Panc1 (cell line): ENCODE results near the gene PDE4C. TPM values are rescaled to one million over a fixed set of nuclear protein-coding genes. Genes with fewer than 3 reads are reported as not detected.

Experiments
- ATAC-seq: fragments of 200-7000 bp; cut with Tn5 transposase; 2 replicates; pipeline ENCODE4 v1.9.1; 2020; ENCODE audit warnings: mild to moderate bottlenecking, moderate library complexity
- BruUV-seq: library from RNA; stranded (reverse); fragments of 400-500 nt; replicated peaks from 2 replicates; lab custom pipeline; 2021; lab: Mats Ljungman, UMichigan
- CTCF ChIA-PET: fragments of 300-600 bp; sonication (Branson Sonifier 250); formaldehyde crosslinking; loops from one replicate; lab custom pipeline; 2022; ENCODE audit warnings: antibody characterized with exemption; lab: Charles Lee
- POLR2A ChIA-PET: fragments of 300-600 bp; sonication (Branson Sonifier 250); formaldehyde crosslinking; loops from one replicate; lab custom pipeline; 2022; ENCODE audit warnings: antibody characterized with exemption; lab: Charles Lee
- DNase-seq: peaks from one replicate; pipeline ENCODE4 v3.0.0-alpha.2; 2010; ENCODE audit warnings: low read depth, low spot score
- H3K27ac ChIP-seq: 2 replicates; pipeline ENCODE4 v1.5.1; 2011; ENCODE audit warnings: mild to moderate bottlenecking, low read length, inconsistent platforms
- H3K27me3 ChIP-seq: fragments of 200-500 bp; sonication (Bioruptor generic); 2 replicates; pipeline ENCODE4 v1.6.0; 2014; ENCODE audit warnings: low read length, inconsistent platforms; ENCODE audit not compliant: control insufficient read depth, insufficient read depth
- H3K36me3 ChIP-seq: fragments of 200-500 bp; sonication (Bioruptor generic); 2 replicates; pipeline ENCODE4 v1.5.1; 2014; ENCODE audit warnings: inconsistent platforms, mild to moderate bottlenecking, low read length, moderate library complexity; ENCODE audit not compliant: control insufficient read depth, insufficient read depth
- H3K4me1 ChIP-seq: 2 replicates; pipeline ENCODE4 v1.5.1; 2011; ENCODE audit warnings: inconsistent platforms, mild to moderate bottlenecking, low read length, moderate library complexity; ENCODE audit not compliant: control insufficient read depth, insufficient read depth
- H3K4me3 ChIP-seq, 2 experiments: 2 replicates each; pipeline ENCODE4 v1.5.1; 2011 to 2012; ENCODE audit warnings: low read depth in 2 of 2, low read length in 2 of 2, mild to moderate bottlenecking in 2 of 2, inconsistent platforms in 1 of 2, moderate library complexity in 1 of 2
- H3K9me3 ChIP-seq: fragments of 200-500 bp; sonication (Bioruptor generic); 2 replicates; pipeline ENCODE4 v1.5.1; 2014; ENCODE audit warnings: low read depth, mild to moderate bottlenecking, inconsistent platforms, low read length, moderate library complexity; ENCODE audit not compliant: control insufficient read depth, insufficient read depth
- CTCF ChIP-seq: fragments of 450-650 bp; IDR thresholded peaks from 2 replicates; pipeline ENCODE4 v1.5.1; 2017; ENCODE audit warnings: mild to moderate bottlenecking
- POLR2AphosphoS5 ChIP-seq: IDR thresholded peaks from 2 replicates; pipeline ENCODE4 v1.6.1; 2012; ENCODE audit warnings: mild to moderate bottlenecking, low read depth, low read length, moderate library complexity
- REST ChIP-seq, 2 experiments: IDR thresholded peaks; 2 replicates each; pipeline ENCODE4 v1.6.1; 2011 to 2012; ENCODE audit warnings: low read depth in 2 of 2, control low read depth in 1 of 2, low read length in 1 of 2, mild to moderate bottlenecking in 1 of 2, moderate library complexity in 1 of 2; ENCODE audit not compliant: insufficient read depth in 1 of 2
- SIN3A ChIP-seq: IDR thresholded peaks from 2 replicates; pipeline ENCODE4 v1.6.1; 2012; ENCODE audit warnings: low read depth, mild to moderate bottlenecking, low read length, moderate library complexity, borderline replicate concordance; ENCODE audit not compliant: insufficient read depth
- TCF7L2 ChIP-seq: IDR thresholded peaks from 2 replicates; pipeline ENCODE4 v1.6.1; 2011; ENCODE audit warnings: mild to moderate bottlenecking, low read depth, low read length, inconsistent platforms
- in situ Hi-C: cut with HindIII; loops from 2 replicates; pipeline ENCODE4 v1.10.0; 2016; ENCODE audit warnings: low sequenced_read_pairs, low pct_unique_long_range_greater_than_20kb
- intact Hi-C: fragments of 100-400 bp; cut with micrococcal nuclease; formaldehyde crosslinking; loops from one replicate; pipeline ENCODE4 v1.10.0; 2022; ENCODE audit not compliant: unreplicated experiment
- total RNA-seq: library from RNA; stranded (reverse); gene quantifications from one replicate; pipeline ENCODE4 v1.2.1, GENCODE V29; 2021; ENCODE audit not compliant: unreplicated experiment

Gene PDE4C
- total RNA-seq, 1 experiment from 2014 or later, result 0.98 TPM

- H3K36me3 ChIP-seq, result no peaks in the 10 kb centered on the region
- BruUV-seq, result no TSS peak
- intact Hi-C loops (no loop called here), in situ Hi-C loops (no loop called here)
- ATAC-seq, result peak; percentile 99
- H3K4me3 ChIP-seq, result peak overlapping the region; percentile 57 to 76
- ChIA-PET POLR2A (interaction anchor here (0.6 kb wide), 1 partner anchor 125 kb away, joined by 4 read pairs; no protein-coding TSS in a partner anchor), CTCF (interaction anchor here (1.0 to 1.2 kb wide), 2 partner anchors 16 to 104 kb away, joined by 4 to 5 read pairs; no protein-coding TSS in a partner anchor)
- no peaks in the 10 kb centered on the region for H3K9me3 ChIP-seq
- peak overlapping the region; percentile 88 for H3K27ac ChIP-seq
- no peaks in the 10 kb centered on the region for H3K27me3 ChIP-seq
- TF ChIP-seq REST (IDR thresholded peaks at IDR 0.05; ENCODE audit: insufficient read depth in 1 of 2, low read depth in 2 of 2, low read length in 1 of 2) (no peak), SIN3A (no peak), TCF7L2 (no peak), CTCF (no peak), POLR2AphosphoS5 (no peak)
- no peaks in the 10 kb centered on the region; the same call in 1 of the 2 replicates for H3K4me1 ChIP-seq
- peak; percentile 96 for DNase-seq
Observed at GRCh38 chr19:18224525-18225354, 1.5 kb downstream of the PDE4C start.

GRCh38 chr19:18223860-18224524, 2.2 kb downstream of the PDE4C start:
- H3K4me3 ChIP-seq, result peak overlapping the region; percentile 57 to 76
- no peaks in the 10 kb centered on the region for H3K36me3 ChIP-seq
- BruUV-seq, result no TSS peak
- peak; percentile 50 for ATAC-seq
- no peaks in the 10 kb centered on the region for H3K9me3 ChIP-seq
- no peaks in the 10 kb centered on the region; the same call in 1 of the 2 replicates for H3K4me1 ChIP-seq
- peak overlapping the region; percentile 88 for H3K27ac ChIP-seq
- DNase-seq, result peak; percentile 39
- in situ Hi-C loops, result no loop called here
- intact Hi-C loops, result no loop called here
- no peaks in the 10 kb centered on the region for H3K27me3 ChIP-seq
- ChIA-PET CTCF (interaction anchor here (1.0 to 1.2 kb wide), 2 partner anchors 16 to 105 kb away, joined by 4 to 5 read pairs; no protein-coding TSS in a partner anchor), POLR2A (interaction anchor here (0.6 kb wide), 1 partner anchor 124 kb away, joined by 4 read pairs; no protein-coding TSS in a partner anchor)
- TF ChIP-seq POLR2AphosphoS5 (0 out of 2 replicates have a peak, but pooled peaks have one; percentile 25), TCF7L2 (no peak), REST (IDR thresholded peaks at IDR 0.05; ENCODE audit: insufficient read depth in 1 of 2, low read depth in 2 of 2, low read length in 1 of 2) (no peak), CTCF (no peak), SIN3A (no peak)
